Measurements from ENCODE around the gene PCDHB14. TPM values are rescaled to one million over a fixed set of nuclear protein-coding genes. Genes with fewer than 3 reads are reported as not detected.

The PCDHB14 gene
- total RNA-seq, 1 experiment from 2014 or later: 5.7 TPM

DNA sequence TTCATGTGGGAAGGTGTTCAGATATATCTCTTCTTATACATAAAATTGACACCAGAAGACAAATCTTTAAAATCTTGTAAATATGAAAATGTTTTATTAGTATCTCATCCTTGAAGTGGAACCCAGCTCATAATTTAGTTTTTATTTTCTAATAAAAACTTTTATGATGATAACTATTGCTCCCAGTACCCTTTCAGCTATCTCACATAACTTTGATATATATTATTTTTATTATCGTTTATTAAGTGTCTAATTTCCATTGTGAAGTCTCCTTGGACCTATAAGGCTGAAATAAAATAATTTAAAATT lies 38.0 kb downstream of the PCDHB14 start:
- Mint-ChIP-seq H3K9me3 (ENCODE audit: low read depth, unreplicated experiment) (peaks cover 27% of the 10 kb centered on the region), H3K27ac (ENCODE audit: unreplicated experiment) (no peak overlapping the region), H3K36me3 (ENCODE audit: insufficient read depth, unreplicated experiment) (no peaks in the 10 kb centered on the region), H3K4me3 (ENCODE audit: low read depth, unreplicated experiment) (no peak overlapping the region), H3K4me1 (ENCODE audit: low read depth, unreplicated experiment) (no peaks in the 10 kb centered on the region), H3K27me3 (ENCODE audit: unreplicated experiment) (no peaks in the 10 kb centered on the region)
- no peak for DNase-seq
- BruUV-seq (replicated peaks): no TSS peak
- intact Hi-C loops (cut with micrococcal nuclease; ENCODE audit: unreplicated experiment): no loop called here
- CTCF ChIA-PET: no interaction called here
- TF ChIP-seq, protein P1, sequence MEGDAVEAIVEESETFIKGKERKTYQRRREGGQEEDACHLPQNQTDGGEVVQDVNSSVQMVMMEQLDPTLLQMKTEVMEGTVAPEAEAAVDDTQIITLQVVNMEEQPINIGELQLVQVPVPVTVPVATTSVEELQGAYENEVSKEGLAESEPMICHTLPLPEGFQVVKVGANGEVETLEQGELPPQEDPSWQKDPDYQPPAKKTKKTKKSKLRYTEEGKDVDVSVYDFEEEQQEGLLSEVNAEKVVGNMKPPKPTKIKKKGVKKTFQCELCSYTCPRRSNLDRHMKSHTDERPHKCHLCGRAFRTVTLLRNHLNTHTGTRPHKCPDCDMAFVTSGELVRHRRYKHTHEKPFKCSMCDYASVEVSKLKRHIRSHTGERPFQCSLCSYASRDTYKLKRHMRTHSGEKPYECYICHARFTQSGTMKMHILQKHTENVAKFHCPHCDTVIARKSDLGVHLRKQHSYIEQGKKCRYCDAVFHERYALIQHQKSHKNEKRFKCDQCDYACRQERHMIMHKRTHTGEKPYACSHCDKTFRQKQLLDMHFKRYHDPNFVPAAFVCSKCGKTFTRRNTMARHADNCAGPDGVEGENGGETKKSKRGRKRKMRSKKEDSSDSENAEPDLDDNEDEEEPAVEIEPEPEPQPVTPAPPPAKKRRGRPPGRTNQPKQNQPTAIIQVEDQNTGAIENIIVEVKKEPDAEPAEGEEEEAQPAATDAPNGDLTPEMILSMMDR (IDR thresholded peaks at IDR 0.05; ENCODE audit: unreplicated experiment): no peak

DNA sequence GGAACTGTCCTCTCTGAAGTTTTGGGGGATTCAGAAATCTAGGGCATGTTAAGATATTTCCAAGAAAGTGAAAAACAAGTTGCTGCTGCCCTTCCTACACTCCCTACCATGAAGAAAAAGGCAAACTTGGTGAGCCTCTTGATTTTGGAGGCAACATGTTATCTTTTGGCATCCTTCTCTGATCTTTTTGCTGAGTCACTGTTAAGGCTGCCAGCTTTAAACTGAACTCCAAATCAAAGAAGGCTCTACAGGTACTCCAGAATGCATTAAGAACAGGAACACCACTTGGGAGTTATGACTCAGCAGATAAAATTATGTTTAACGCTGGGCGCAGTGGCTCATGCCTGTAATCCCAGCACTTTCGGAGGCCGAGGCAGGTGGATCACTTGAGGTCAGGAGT lies 46.1 kb downstream of the PCDHB14 start:
- CTCF ChIA-PET: no interaction called here
- H3K36me3 Mint-ChIP-seq (ENCODE audit: insufficient read depth, unreplicated experiment): no peaks in the 10 kb centered on the region

DNA sequence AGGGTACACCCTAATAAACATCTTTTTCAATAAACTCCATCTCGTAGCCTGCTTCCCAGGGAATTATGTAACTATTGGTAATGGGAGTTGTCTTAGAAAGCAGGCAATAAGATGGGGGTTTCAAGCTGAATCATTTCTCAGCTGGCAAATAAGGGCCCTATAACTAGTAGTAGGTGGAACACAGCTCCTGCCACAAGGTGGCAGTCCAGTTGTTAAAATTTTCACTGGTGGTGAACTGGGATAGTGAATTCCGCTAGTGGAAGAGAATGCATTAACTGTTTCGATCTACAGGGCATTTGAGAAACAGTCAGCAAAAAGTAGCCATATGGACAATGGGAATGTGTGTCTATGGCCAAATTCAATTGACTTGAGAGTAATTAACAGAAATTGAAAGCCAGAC lies 49.8 kb downstream of the PCDHB14 start:
- H3K27ac Mint-ChIP-seq (ENCODE audit: unreplicated experiment): no peak overlapping the region
- no TSS peak for BruUV-seq (replicated peaks)
- no peak overlapping the region for H3K4me3 Mint-ChIP-seq (ENCODE audit: low read depth, unreplicated experiment)
- CTCF ChIA-PET: no interaction called here
- no peaks in the 10 kb centered on the region for H3K4me1 Mint-ChIP-seq (ENCODE audit: low read depth, unreplicated experiment)
- peaks cover 25% of the 10 kb centered on the region for H3K9me3 Mint-ChIP-seq (ENCODE audit: low read depth, unreplicated experiment)
- no peak for DNase-seq
- TF ChIP-seq, protein P1 (IDR thresholded peaks at IDR 0.05; ENCODE audit: unreplicated experiment): no peak
- intact Hi-C loops (cut with micrococcal nuclease; ENCODE audit: unreplicated experiment): no loop called here
- no peaks in the 10 kb centered on the region for H3K36me3 Mint-ChIP-seq (ENCODE audit: insufficient read depth, unreplicated experiment)
- H3K27me3 Mint-ChIP-seq (ENCODE audit: unreplicated experiment): no peaks in the 10 kb centered on the region

More for the DNA sequence above, 46.1 kb downstream of the PCDHB14 start:
- TF ChIP-seq, protein P1 (IDR thresholded peaks at IDR 0.05; ENCODE audit: unreplicated experiment): no peak
- Mint-ChIP-seq H3K4me1 (ENCODE audit: low read depth, unreplicated experiment) (no peaks in the 10 kb centered on the region), H3K27ac (ENCODE audit: unreplicated experiment) (no peak overlapping the region), H3K4me3 (ENCODE audit: low read depth, unreplicated experiment) (no peak overlapping the region), H3K9me3 (ENCODE audit: low read depth, unreplicated experiment) (peaks cover 22% of the 10 kb centered on the region), H3K27me3 (ENCODE audit: unreplicated experiment) (no peaks in the 10 kb centered on the region)
- DNase-seq: no peak
- intact Hi-C loops (cut with micrococcal nuclease; ENCODE audit: unreplicated experiment): no loop called here
- BruUV-seq (replicated peaks): no TSS peak

Other genes starting within 250 kb of the PCDHB14 start
- gene PCDHB1, start 172.0 kb upstream of the PCDHB14 start, total RNA-seq (2022): not detected in 2 replicates
- 0.24 TPM in 1 of 2 replicates, not detected in the other for gene PCDHB2, start 128.7 kb upstream of the PCDHB14 start, total RNA-seq (2022)
- 0.09 and 0.10 TPM in 2 replicates for gene PCDHB3, start 122.9 kb upstream of the PCDHB14 start, total RNA-seq (2022)
- not detected in 2 replicates for gene PCDHB4, start 101.5 kb upstream of the PCDHB14 start, total RNA-seq (2022)
- not detected in 2 replicates for gene PCDHB5, start 88.1 kb upstream of the PCDHB14 start, total RNA-seq (2022)
- gene PCDHB6, start 73.3 kb upstream of the PCDHB14 start, total RNA-seq (2022): not detected in 2 replicates
- 0.26 and 0.37 TPM in 2 replicates for gene PCDHB7, start 50.7 kb upstream of the PCDHB14 start, total RNA-seq (2022)
- 0.21 and 0.61 TPM in 2 replicates for gene PCDHB8, start 45.6 kb upstream of the PCDHB14 start, total RNA-seq (2022)
- 0.35 and 0.66 TPM in 2 replicates for gene PCDHB16, start 41.0 kb upstream of the PCDHB14 start, total RNA-seq (2022)
- gene PCDHB9, start 36.2 kb upstream of the PCDHB14 start, total RNA-seq (2022): 2.4 and 3.5 TPM in 2 replicates
- gene PCDHB10, start 31.0 kb upstream of the PCDHB14 start, total RNA-seq (2022): 1.0 and 1.2 TPM in 2 replicates
- gene PCDHB11, start 23.7 kb upstream of the PCDHB14 start, total RNA-seq (2022): 0.83 and 0.85 TPM in 2 replicates
- gene PCDHB12, start 14.6 kb upstream of the PCDHB14 start, total RNA-seq (2022): 1.3 and 1.6 TPM in 2 replicates
- 0.86 and 1.1 TPM in 2 replicates for gene PCDHB13, start 9.4 kb upstream of the PCDHB14 start, total RNA-seq (2022)
- 1.1 and 1.4 TPM in 2 replicates for gene PCDHB15, start 22.1 kb downstream of the PCDHB14 start, total RNA-seq (2022)
- 0.26 and 0.27 TPM in 2 replicates for gene SLC25A2, start 80.7 kb downstream of the PCDHB14 start, total RNA-seq (2022)
- 73.2 and 79.6 TPM in 2 replicates for gene TAF7, start 97.4 kb downstream of the PCDHB14 start, total RNA-seq (2022)
- 0.29 TPM in 1 of 2 replicates, not detected in the other for gene PCDHGA1, start 107.2 kb downstream of the PCDHB14 start, total RNA-seq (2022)
- gene PCDHGA2, start 115.4 kb downstream of the PCDHB14 start, total RNA-seq (2022): not detected in 2 replicates
- not detected in 2 replicates for gene PCDHGA3, start 120.5 kb downstream of the PCDHB14 start, total RNA-seq (2022)
- gene PCDHGB1, start 126.8 kb downstream of the PCDHB14 start, total RNA-seq (2022): 0.19 and 0.20 TPM in 2 replicates
- 0.07 TPM in 2 replicates for gene PCDHGA4, start 131.7 kb downstream of the PCDHB14 start, total RNA-seq (2022)
- 0.34 and 0.38 TPM in 2 replicates for gene PCDHGB2, start 136.7 kb downstream of the PCDHB14 start, total RNA-seq (2022)
- gene PCDHGA5, start 140.8 kb downstream of the PCDHB14 start, total RNA-seq (2022): 0.10 and 0.12 TPM in 2 replicates
- 1.2 and 1.6 TPM in 2 replicates for gene PCDHGB3, start 146.9 kb downstream of the PCDHB14 start, total RNA-seq (2022)
- gene PCDHGA6, start 150.5 kb downstream of the PCDHB14 start, total RNA-seq (2022): 0.71 and 0.80 TPM in 2 replicates
- 0.73 and 0.90 TPM in 2 replicates for gene PCDHGA7, start 159.4 kb downstream of the PCDHB14 start, total RNA-seq (2022)
- 7.0 and 8.2 TPM in 2 replicates for gene PCDHGB4, start 164.4 kb downstream of the PCDHB14 start, total RNA-seq (2022)
- 0.95 and 1.1 TPM in 2 replicates for gene PCDHGA8, start 169.3 kb downstream of the PCDHB14 start, total RNA-seq (2022)
- gene PCDHGB5, start 174.6 kb downstream of the PCDHB14 start, total RNA-seq (2022): 9.1 and 12.4 TPM in 2 replicates
- 16.0 and 18.1 TPM in 2 replicates for gene PCDHGA9, start 179.4 kb downstream of the PCDHB14 start, total RNA-seq (2022)
- 9.6 and 13.4 TPM in 2 replicates for gene PCDHGB6, start 184.7 kb downstream of the PCDHB14 start, total RNA-seq (2022)
- 2.6 and 3.7 TPM in 2 replicates for gene PCDHGA10, start 189.6 kb downstream of the PCDHB14 start, total RNA-seq (2022)
- gene PCDHGB7, start 194.3 kb downstream of the PCDHB14 start, total RNA-seq (2022): 9.8 and 13.6 TPM in 2 replicates
- 2.3 and 2.8 TPM in 2 replicates for gene PCDHGA11, start 197.7 kb downstream of the PCDHB14 start, total RNA-seq (2022)
- gene PCDHGA12, start 207.2 kb downstream of the PCDHB14 start, total RNA-seq (2022): 2.1 and 2.9 TPM in 2 replicates